Cardiac septum (tissue), 1 donor: ENCODE data around the gene ANKRD13B. TPM values are rescaled to one million over a fixed set of nuclear protein-coding genes. Genes with fewer than 3 reads are reported as not detected.

ENCODE experiments used
- DNase-seq: peaks from one replicate; pipeline ENCODE4 v3.0.0-alpha.2; 2020; ENCODE audit warnings: low spot score
- intact Hi-C: fragments of 100-400 bp; cut with DNase I; formaldehyde crosslinking; loops from one replicate; pipeline ENCODE4 v1.14.0; 2022
- total RNA-seq: library from RNA; stranded (reverse); fragmentation: NEBNext Ultra II Directional; extraction: Animal tissue kit (Norgen Biotek cat#: 25700); gene quantifications from one replicate; pipeline ENCODE4 v1.2.1, GENCODE V29; 2021
- donor health status: DM: no; HTN: no; CAD: no.

ANKRD13B gene
- total RNA-seq, 1 donor from 2014 or later, result 8.1 TPM

- intact Hi-C loops, result no loop called here
- DNase-seq, result no peak
Observed at GRCh38 chr17:29590411-29591145, 2.4 kb upstream of the ANKRD13B start.

- no peak for DNase-seq
- intact Hi-C loops, result no loop called here
Observed at GRCh38 chr17:29591146-29591736, 1.7 kb upstream of the ANKRD13B start.

- DNase-seq, result peak; percentile 93
- intact Hi-C loops, result no loop called here
Observed at GRCh38 chr17:29591737-29592608, 959 bp upstream of the ANKRD13B start.

DNA sequence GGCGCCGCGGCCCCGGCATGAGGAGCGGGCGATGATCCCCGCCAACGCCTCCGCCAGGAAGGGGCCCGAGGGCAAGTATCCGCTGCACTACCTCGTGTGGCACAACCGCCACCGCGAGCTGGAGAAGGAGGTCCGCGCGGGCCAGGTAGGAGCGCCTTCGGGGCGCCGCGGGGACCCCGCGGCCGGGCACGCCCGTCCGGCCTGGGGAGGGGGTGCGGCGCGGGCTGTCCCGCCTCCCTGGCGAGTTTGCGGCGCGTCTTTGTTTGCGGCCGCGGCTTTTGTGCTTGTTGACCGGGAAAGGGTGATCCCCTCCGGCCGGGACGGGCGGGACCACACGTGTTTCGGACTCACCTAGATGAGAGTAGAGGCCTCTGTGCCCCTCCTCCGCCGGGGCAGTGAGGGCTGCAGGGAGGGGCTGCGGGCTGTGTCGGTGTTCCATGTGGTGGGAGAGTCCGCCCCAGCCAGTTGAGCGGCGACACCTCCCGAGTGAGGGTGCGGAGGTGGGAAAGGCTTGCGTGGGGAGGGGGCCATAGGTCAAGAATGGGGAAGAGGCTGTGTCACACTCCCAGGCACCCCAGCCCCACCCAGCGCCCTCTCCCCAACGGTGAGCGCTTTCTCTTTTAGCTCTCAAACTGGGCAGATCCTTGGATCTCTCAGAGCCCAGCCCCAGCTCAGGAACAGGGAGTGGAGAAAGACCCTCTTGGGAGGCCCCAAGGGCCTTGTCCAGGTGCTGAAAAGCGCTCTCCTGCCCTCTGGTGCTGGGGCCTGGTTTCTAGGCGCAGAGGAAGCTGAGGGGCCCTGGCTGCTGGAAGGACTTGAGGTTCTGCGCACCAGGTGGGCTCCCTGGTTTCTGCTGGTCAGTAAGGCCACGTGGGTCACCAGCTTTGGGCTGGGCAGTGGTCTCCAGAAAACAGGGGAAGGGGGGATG is 923 bp downstream of the ANKRD13B start:
- DNase-seq, result no peak

GRCh38 chr17:29594519-29595090 is 1.7 kb downstream of the ANKRD13B start:
- DNase-seq, result no peak
- intact Hi-C loops, result no loop called here

More for the DNA sequence above, 923 bp downstream of the ANKRD13B start:
- intact Hi-C loops, result no loop called here

GRCh38 chr17:29595107-29595942 is 2.4 kb downstream of the ANKRD13B start:
- intact Hi-C loops, result no loop called here

GRCh38 chr17:29595943-29596774 is 3.2 kb downstream of the ANKRD13B start:
- intact Hi-C loops, result no loop called here
- DNase-seq, result no peak

More at GRCh38 chr17:29595107-29595942, 2.4 kb downstream of the ANKRD13B start:
- DNase-seq, result no peak

- intact Hi-C loops, result no loop called here
- no peak for DNase-seq
Observed at GRCh38 chr17:29596811-29597210, 3.9 kb downstream of the ANKRD13B start.

- DNase-seq, result no peak
- intact Hi-C loops, result no loop called here
Observed at GRCh38 chr17:29597361-29598172, 4.6 kb downstream of the ANKRD13B start.

DNA sequence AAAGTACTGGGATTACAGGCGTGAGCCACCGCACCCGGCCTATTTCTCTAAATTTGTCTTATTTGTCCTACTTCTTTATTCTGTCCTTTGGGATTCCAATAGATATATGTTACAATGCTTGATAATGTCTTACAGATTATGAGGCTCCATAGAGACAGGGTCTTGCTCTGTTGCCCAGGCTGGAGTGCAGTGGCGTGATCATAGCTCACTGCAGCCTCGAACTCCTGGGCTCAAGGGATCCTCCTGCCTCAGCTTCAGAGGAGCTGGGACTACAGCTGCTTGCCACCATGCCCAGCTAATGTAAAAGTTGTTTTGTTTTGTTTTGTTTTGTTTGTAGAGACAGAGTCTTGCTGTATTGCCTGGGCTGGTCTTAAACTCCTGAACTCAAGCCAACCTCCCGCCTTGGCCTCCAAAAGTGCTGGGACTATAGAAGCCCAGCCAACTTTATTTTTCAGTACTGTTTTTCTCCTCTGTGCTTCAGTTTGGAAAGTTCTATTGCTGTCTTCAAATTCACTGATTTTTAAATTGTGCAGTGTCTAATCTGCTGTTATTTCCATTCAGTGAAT is 10.3 kb downstream of the ANKRD13B start:
- intact Hi-C loops, result no loop called here

DNA sequence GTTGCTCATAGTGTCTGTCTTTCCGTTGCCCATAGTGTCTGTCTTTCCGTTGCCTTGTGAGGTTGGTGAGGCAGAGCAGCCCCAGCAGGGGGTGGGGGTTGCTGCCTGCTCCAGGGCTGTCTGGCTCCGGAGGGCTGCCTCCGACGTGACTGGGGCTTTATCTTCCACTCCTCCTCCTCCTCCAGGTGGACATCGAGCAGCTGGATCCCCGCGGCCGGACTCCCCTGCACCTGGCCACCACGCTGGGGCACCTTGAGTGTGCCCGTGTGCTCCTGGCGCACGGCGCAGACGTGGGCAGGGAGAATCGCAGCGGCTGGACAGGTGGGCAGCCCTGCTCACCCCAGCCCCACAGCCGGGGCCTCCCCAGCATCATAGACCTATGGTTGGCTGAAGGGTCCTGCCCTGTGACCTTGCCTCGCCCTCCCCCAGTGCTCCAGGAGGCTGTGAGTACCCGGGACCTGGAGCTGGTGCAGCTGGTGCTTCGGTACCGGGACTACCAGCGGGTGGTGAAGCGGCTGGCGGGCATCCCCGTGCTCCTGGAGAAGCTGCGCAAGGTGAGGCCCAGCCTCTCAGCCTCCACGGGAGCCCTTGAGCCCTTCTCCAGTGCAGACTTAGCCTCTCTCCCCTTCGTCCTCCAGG is 14.7 kb downstream of the ANKRD13B start:
- DNase-seq, result no peak
- intact Hi-C loops, result no loop called here

More for the DNA sequence above, 10.3 kb downstream of the ANKRD13B start:
- no peak for DNase-seq

DNA sequence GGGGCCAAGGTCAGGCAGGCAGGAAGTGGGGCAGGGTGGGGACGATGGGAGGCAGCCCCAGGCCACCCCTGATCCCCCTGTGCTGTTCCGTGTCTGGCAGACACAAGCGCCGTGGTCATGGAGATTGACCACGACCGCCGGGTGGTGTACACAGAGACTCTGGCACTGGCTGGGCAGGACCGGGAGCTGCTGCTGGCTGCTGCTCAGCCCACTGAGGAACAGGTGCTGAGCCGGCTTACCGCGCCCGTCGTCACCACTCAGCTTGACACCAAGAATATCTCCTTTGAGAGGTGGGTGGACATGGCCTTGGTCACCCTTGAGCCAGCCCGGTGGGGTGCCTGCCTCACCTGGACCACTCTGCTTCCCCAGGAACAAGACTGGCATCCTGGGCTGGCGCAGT is 16.1 kb downstream of the ANKRD13B start:
- no peak for DNase-seq
- intact Hi-C loops, result no loop called here

- DNase-seq, result no peak
- intact Hi-C loops, result loop anchor here (5.0 to 10.0 kb wide), 2 partner anchors 33 to 324 kb away; partner anchors contain the start of gene SSH2
Observed at GRCh38 chr17:29610395-29610794, 17.5 kb downstream of the ANKRD13B start.

DNA sequence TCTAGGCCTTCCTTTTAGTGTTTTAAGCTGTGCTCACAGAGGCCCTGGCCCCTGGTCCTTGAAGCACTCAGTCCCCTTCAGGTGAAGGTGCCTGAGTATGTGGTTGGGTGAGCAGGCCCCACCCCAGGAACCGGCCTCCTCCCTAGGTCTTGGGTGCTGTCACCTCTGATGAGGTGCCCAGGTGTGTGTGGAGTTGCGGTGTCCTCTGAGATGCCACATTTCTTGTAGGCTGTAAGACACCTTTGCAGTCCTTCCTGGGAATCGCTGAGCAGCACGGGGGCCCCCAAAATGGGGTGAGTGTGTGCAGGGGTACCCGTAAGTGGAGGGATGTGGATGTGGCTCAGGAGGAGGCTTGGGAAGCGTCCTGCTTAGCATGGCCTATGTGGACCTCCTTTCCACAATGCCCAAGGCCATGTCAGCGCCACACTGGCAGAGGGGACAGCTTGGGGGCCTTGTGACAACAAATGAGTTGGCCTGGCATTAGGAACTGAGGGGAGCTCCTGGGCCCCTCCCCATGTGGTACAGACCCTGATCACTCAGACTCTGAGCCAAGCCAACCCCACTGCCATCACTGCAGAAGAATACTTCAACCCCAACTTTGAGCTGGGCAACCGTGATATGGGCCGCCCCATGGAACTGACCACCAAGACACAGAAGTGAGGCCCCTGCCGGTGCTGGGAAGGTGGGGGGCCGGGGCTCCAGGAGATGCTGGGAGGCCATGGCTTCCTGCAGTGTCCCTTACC is 18.6 kb downstream of the ANKRD13B start:
- intact Hi-C loops, result loop anchor here (5.0 to 10.0 kb wide), 2 partner anchors 34 to 323 kb away; partner anchors contain the start of gene SSH2
- DNase-seq, result no peak

DNA sequence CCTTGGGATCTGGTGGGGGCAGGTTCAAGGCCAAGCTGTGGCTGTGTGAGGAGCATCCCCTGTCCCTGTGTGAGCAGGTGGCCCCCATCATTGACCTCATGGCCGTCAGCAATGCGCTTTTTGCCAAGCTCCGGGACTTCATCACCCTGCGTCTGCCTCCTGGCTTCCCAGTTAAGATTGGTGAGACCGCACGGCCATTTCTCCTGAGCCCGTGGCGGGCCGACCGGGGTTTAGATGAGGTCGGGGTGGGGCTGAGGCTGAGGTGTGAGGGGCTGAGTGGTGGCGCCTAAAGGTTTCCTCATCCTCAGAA is 19.1 kb downstream of the ANKRD13B start:
- intact Hi-C loops, result loop anchor here (5.0 to 10.0 kb wide), 2 partner anchors 35 to 323 kb away; partner anchors contain the start of gene SSH2
- DNase-seq, result no peak
